Lower lobe of right lung (tissue), 2 donors: ENCODE measurements around the gene SRGAP2C. TPM values are rescaled to one million over a fixed set of nuclear protein-coding genes. Genes with fewer than 3 reads are reported as not detected.
"Not testable (repeated sequence)": the region's sequence is repeated elsewhere in the genome, so short reads cannot be mapped to it uniquely, and the experiment has no call there.

Experiments used
- ATAC-seq, 2 donors: fragments of 200-7000 bp; cut with Tn5 transposase; one replicate each; pipeline ENCODE4 v1.9.1; 2020 to 2022; ENCODE audit warnings: mild to moderate bottlenecking in 2 of 2, moderate library complexity in 2 of 2
- DNase-seq: peaks from one replicate; pipeline ENCODE4 v3.0.0-alpha.2; 2020
- H3K27ac ChIP-seq: fragments of 200-600 bp; one replicate; pipeline ENCODE4 v1.8.0; 2022
- H3K27me3 ChIP-seq: fragments of 200-600 bp; one replicate; pipeline ENCODE4 v1.8.0; 2022; ENCODE audit warnings: low read depth
- H3K36me3 ChIP-seq: fragments of 200-600 bp; one replicate; pipeline ENCODE4 v1.8.0; 2022; ENCODE audit warnings: mild to moderate bottlenecking
- H3K4me1 ChIP-seq: fragments of 200-600 bp; one replicate; pipeline ENCODE4 v1.8.0; 2022
- H3K4me3 ChIP-seq: fragments of 200-600 bp; one replicate; pipeline ENCODE4 v1.8.0; 2022; ENCODE audit warnings: mild to moderate bottlenecking
- H3K9me3 ChIP-seq: fragments of 200-600 bp; one replicate; pipeline ENCODE4 v1.8.0; 2022
- intact Hi-C: fragments of 100-400 bp; cut with DNase I; formaldehyde crosslinking; loops from one replicate; pipeline ENCODE4 v1.11.0; 2022
- total RNA-seq: library from RNA; stranded (reverse); fragmentation: NEBNext Ultra II Directional; extraction: Animal tissue kit (Norgen Biotek cat#: 25700); gene quantifications from one replicate; pipeline ENCODE4 v1.2.1, GENCODE V29; 2021
- donor health status: DM: no; HTN: yes; CAD: no; lungs with severe emphysema.

SRGAP2C gene
- total RNA-seq, 1 donor from 2014 or later = 33.9 TPM

DNA sequence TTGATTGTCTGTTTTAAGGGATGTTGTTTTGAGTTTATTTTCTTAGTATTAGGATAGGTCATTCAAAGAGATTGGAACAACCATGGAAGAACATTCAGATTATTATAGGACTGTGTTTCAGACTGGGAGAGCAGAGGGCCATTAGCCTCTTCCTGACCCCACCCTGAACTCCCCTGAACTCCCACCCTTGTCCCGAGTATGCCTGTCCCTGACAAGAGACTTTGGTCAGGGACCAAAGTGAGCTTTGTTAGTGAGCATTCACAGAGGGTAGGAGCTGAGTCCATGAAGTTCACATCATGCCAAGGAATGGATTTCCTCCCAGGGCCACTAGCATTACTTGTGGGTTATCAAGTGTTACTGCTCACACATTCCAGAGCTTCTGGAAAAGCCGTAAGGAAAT lies 172.0 kb downstream of the SRGAP2C start:
- H3K9me3 ChIP-seq, H3K27ac ChIP-seq, H3K27me3 ChIP-seq, H3K4me3 ChIP-seq, intact Hi-C loops, H3K36me3 ChIP-seq, H3K4me1 ChIP-seq, DNase-seq: not testable (repeated sequence)
- peak in 1 of 2 donors; percentile 21 for ATAC-seq

GRCh38 chr1:121360531-121360930 lies 175.8 kb downstream of the SRGAP2C start:
- H3K36me3 ChIP-seq, H3K9me3 ChIP-seq, H3K4me3 ChIP-seq, ATAC-seq, intact Hi-C loops, H3K27ac ChIP-seq, H3K4me1 ChIP-seq, H3K27me3 ChIP-seq, DNase-seq: not testable (repeated sequence)

DNA sequence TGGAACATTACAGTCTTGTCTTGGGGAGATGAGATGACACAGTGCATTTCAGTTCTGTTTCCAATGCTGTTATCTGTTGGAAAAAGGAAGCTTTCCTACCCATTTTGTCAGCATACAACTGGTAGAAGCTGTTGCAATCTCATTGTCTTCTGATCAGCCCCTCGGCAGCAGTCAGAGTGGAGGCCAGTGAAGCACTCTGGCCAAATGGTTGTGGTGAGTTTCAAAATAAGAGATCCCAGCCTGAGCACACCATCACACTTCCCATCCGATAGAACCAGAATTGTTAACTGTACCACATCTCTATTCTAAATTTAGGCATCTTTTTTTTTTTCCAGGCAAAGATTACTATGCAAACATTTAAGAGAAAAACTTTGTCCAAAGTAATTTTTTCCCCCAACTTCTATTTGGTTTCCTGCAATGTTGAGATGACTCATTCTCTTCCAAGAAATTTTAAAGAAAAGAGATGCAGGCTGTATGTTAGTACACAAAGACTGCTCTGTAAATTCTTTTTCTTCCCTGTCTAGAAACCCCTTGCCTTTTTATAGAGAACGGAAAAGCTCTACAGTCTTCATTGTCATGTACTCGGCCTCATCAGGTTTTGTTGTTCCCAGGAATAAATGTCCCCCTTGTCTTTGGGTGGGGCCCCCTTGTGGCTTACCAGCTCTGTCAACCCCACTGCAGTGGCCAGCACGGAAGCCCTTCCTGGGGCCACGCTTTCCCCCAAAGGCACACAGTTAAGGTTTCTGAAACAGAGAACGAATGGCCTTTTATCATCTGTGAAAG lies 176.9 kb downstream of the SRGAP2C start:
- H3K4me3 ChIP-seq, H3K4me1 ChIP-seq, H3K27me3 ChIP-seq, H3K36me3 ChIP-seq, DNase-seq, intact Hi-C loops, H3K27ac ChIP-seq, H3K9me3 ChIP-seq: not testable (repeated sequence)
- ATAC-seq = peak; percentile 59 to 82

- H3K27ac ChIP-seq, H3K9me3 ChIP-seq, H3K27me3 ChIP-seq, intact Hi-C loops, H3K4me1 ChIP-seq, H3K4me3 ChIP-seq, H3K36me3 ChIP-seq: not testable (repeated sequence)
- ATAC-seq (peak; percentile 84 to 89), DNase-seq (peak; percentile 65)
These were observed 177.6 kb downstream of the SRGAP2C start for GRCh38 chr1:121362234-121362883.

- H3K9me3 ChIP-seq, H3K27me3 ChIP-seq, H3K4me3 ChIP-seq, H3K36me3 ChIP-seq, H3K4me1 ChIP-seq, H3K27ac ChIP-seq, ATAC-seq, intact Hi-C loops, DNase-seq: not testable (repeated sequence)
These were observed 180.5 kb downstream of the SRGAP2C start for GRCh38 chr1:121365316-121365715.

GRCh38 chr1:121365723-121366122 lies 180.9 kb downstream of the SRGAP2C start:
- intact Hi-C loops, DNase-seq: not testable (repeated sequence)

DNA sequence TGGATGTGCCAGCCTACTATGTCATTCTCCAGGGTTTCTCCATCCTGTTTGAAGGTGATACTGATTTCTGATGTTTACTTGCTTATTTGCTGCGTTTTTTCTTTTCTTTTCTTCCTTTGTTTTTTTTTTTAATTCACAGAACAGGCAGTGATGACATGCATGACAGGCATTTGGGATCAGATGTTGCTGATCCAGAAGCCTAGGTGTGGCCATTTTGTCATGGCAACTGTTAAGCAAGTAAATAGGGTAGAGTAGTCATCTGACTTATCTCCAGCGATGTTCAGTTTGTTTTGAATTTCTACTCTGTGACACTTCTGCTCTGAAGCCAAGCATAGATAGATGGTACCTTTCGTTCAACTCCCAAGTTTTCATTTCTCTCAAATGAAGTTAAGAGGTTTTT lies 181.4 kb downstream of the SRGAP2C start:
- intact Hi-C loops, H3K9me3 ChIP-seq, H3K4me1 ChIP-seq, ATAC-seq, H3K4me3 ChIP-seq, H3K27me3 ChIP-seq, H3K27ac ChIP-seq, DNase-seq, H3K36me3 ChIP-seq: not testable (repeated sequence)

More at GRCh38 chr1:121365723-121366122, 180.9 kb downstream of the SRGAP2C start:
- H3K36me3 ChIP-seq, H3K27me3 ChIP-seq, H3K4me1 ChIP-seq, H3K4me3 ChIP-seq, H3K9me3 ChIP-seq, ATAC-seq, H3K27ac ChIP-seq: not testable (repeated sequence)

DNA sequence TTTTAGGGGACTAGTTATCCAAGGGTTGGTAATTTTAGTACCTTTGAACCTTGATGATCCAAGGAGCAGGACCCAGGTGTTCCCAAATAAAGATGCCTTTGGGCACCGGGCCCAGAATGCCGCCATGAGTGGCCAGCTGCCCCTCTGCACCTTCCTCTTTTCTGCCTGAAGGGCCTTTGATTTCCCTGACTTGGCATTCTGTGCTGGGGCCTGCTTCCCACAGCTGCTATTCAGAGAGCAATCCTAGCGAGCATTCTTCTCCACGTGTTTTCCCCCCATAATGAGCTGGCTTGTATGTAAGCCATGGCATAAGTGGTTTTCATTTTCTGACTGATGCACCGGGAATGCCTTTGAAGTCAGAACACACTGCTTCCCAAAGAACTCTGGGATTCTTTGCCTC lies 184.1 kb downstream of the SRGAP2C start:
- H3K36me3 ChIP-seq, H3K9me3 ChIP-seq, H3K27me3 ChIP-seq, intact Hi-C loops, H3K4me3 ChIP-seq, H3K4me1 ChIP-seq, DNase-seq, H3K27ac ChIP-seq: not testable (repeated sequence)
- peak in 1 of 2 donors; percentile 37 for ATAC-seq

GRCh38 chr1:121369959-121370358 lies 185.2 kb downstream of the SRGAP2C start:
- H3K27me3 ChIP-seq, intact Hi-C loops, DNase-seq, H3K36me3 ChIP-seq, H3K4me3 ChIP-seq, H3K4me1 ChIP-seq, ATAC-seq, H3K27ac ChIP-seq, H3K9me3 ChIP-seq: not testable (repeated sequence)

- intact Hi-C loops, H3K9me3 ChIP-seq, H3K27me3 ChIP-seq, H3K4me1 ChIP-seq, ATAC-seq, H3K27ac ChIP-seq, DNase-seq, H3K36me3 ChIP-seq, H3K4me3 ChIP-seq: not testable (repeated sequence)
These were observed 190.1 kb downstream of the SRGAP2C start for GRCh38 chr1:121374851-121375367.

GRCh38 chr1:121376986-121377385 lies 192.2 kb downstream of the SRGAP2C start:
- H3K36me3 ChIP-seq, H3K4me1 ChIP-seq, H3K4me3 ChIP-seq, DNase-seq, H3K27ac ChIP-seq, ATAC-seq, H3K27me3 ChIP-seq, intact Hi-C loops, H3K9me3 ChIP-seq: not testable (repeated sequence)

GRCh38 chr1:121378757-121379156 lies 194.0 kb downstream of the SRGAP2C start:
- H3K36me3 ChIP-seq, H3K27ac ChIP-seq, H3K27me3 ChIP-seq, H3K4me1 ChIP-seq, ATAC-seq, intact Hi-C loops, H3K4me3 ChIP-seq, H3K9me3 ChIP-seq, DNase-seq: not testable (repeated sequence)

GRCh38 chr1:121384754-121385153 lies 200.0 kb downstream of the SRGAP2C start:
- H3K4me3 ChIP-seq, H3K27me3 ChIP-seq, H3K27ac ChIP-seq, H3K36me3 ChIP-seq, intact Hi-C loops, DNase-seq, H3K4me1 ChIP-seq, H3K9me3 ChIP-seq: not testable (repeated sequence)
- peak; percentile 4 to 36 for ATAC-seq

DNA sequence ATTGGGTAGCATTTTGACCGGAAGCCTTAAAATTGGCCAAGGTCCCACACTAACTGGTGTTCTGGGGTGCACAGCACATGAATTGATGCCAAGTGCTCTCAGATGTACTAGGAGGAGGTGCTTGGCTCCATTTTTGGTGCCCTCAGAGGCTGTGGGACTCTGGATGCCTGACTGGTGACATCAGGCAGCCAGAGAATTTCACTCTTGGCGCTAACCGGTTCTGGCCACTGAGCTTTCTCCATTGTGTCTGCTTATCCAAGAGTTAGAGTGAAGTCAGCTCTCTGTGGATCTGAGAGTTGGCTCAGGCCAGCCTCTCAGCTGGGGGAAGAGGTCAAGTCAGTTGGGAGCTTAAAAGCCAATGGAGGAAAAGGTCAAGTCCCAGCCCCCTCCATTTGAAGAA lies 200.4 kb downstream of the SRGAP2C start:
- H3K4me1 ChIP-seq, H3K27ac ChIP-seq, H3K36me3 ChIP-seq, intact Hi-C loops, H3K9me3 ChIP-seq, H3K4me3 ChIP-seq, DNase-seq, H3K27me3 ChIP-seq: not testable (repeated sequence)
- peak; percentile 82 to 88 for ATAC-seq
